NCI-H2227 treated with DMSO at 0.1 percent for 48 hours (cell line): Measurements from ENCODE around the gene PNPLA2.

Experiments used
- DNase-seq: peaks from one replicate; lab custom pipeline; 2025; lab: John Stamatoyannopoulos, UW

PNPLA2 gene

GRCh38 chr11:798093-798713 lies 20.5 kb upstream of the PNPLA2 start, which contains the start of gene SLC25A22:
SLC25A22 (minus strand) TSS chr11:798281; CDS start chr11:795006, 3,275 bp downstream.
- DNase-seq, result peak; percentile 83

GRCh38 chr11:799641-800316 lies 18.9 kb upstream of the PNPLA2 start:
- no peak for DNase-seq

- DNase-seq, result no peak
These were observed 18.2 kb upstream of the PNPLA2 start for GRCh38 chr11:800473-800872.

- DNase-seq, result no peak
These were observed 17.5 kb upstream of the PNPLA2 start for GRCh38 chr11:801097-801780.

- no peak for DNase-seq
These were observed 16.6 kb upstream of the PNPLA2 start for GRCh38 chr11:802018-802617.

GRCh38 chr11:802693-803466 lies 15.8 kb upstream of the PNPLA2 start:
- no peak for DNase-seq

GRCh38 chr11:803467-803742 lies 15.3 kb upstream of the PNPLA2 start:
- DNase-seq, result no peak

GRCh38 chr11:803770-804598 lies 14.7 kb upstream of the PNPLA2 start:
- DNase-seq, result no peak

- DNase-seq, result no peak
These were observed 14.1 kb upstream of the PNPLA2 start for GRCh38 chr11:804599-804964.

GRCh38 chr11:808427-809286 lies 10.1 kb upstream of the PNPLA2 start:
- DNase-seq, result peak; percentile 71

- DNase-seq, result peak; percentile 100
These were observed 9.3 kb upstream of the PNPLA2 start, which contains the start of gene RPLP2 for GRCh38 chr11:809287-810039. RPLP2 (plus strand) TSS chr11:809967; CDS start chr11:810235, 268 bp downstream.

GRCh38 chr11:810040-810567 lies 8.6 kb upstream of the PNPLA2 start:
- DNase-seq, result no peak

- no peak for DNase-seq
These were observed 7.1 kb upstream of the PNPLA2 start for GRCh38 chr11:811446-812245.

GRCh38 chr11:812390-812789 lies 6.3 kb upstream of the PNPLA2 start:
- DNase-seq, result no peak

- DNase-seq, result no peak
These were observed 5.7 kb upstream of the PNPLA2 start for GRCh38 chr11:813072-813455.

- no peak for DNase-seq
These were observed 5.1 kb upstream of the PNPLA2 start for GRCh38 chr11:813456-814096.

GRCh38 chr11:815675-816432 lies 2.9 kb upstream of the PNPLA2 start:
- DNase-seq, result no peak
